BJ (cell line): Measurements from ENCODE around the gene MSLN. TPM values are rescaled to one million over a fixed set of nuclear protein-coding genes. Genes with fewer than 3 reads are reported as not detected.
"Not testable (repeated sequence)": the region's sequence is repeated elsewhere in the genome, so short reads cannot be mapped to it uniquely, and the experiment has no call there.

Source experiments
- CTCF ChIA-PET: fragments of 350-600 bp; formaldehyde crosslinking; extraction: SDS; loops from one replicate; lab custom pipeline; 2021; ENCODE audit warnings: antibody characterized with exemption, inconsistent platforms; lab: Yijun Ruan, JAX
- POLR2A ChIA-PET: fragments of 300-600 bp; sonication (Branson Sonifier 250); formaldehyde crosslinking; extraction: SDS; loops from one replicate; lab custom pipeline; 2021; ENCODE audit warnings: antibody characterized with exemption; lab: Charles Lee
- DNase-seq: peaks from one replicate; pipeline ENCODE4 v3.0.0-alpha.2; 2011; ENCODE audit warnings: low read depth
- H3K27me3 ChIP-seq: 2 replicates; pipeline ENCODE4 v1.6.0; 2011; ENCODE audit warnings: low read length; ENCODE audit not compliant: control insufficient read depth, insufficient read depth
- H3K36me3 ChIP-seq: 2 replicates; pipeline ENCODE4 v1.5.1; 2011; ENCODE audit warnings: low read length; ENCODE audit not compliant: control insufficient read depth, insufficient read depth
- H3K4me3 ChIP-seq: 2 replicates; pipeline ENCODE4 v1.5.1; 2011; ENCODE audit warnings: low read depth, mild to moderate bottlenecking, control low read depth, low read length
- polyA plus RNA-seq: library from polyadenylated mRNA; depleted of rRNA; stranded (reverse); fragments of >200 nt; gene quantifications from 2 replicates; pipeline ENCODE4 v1.2.3, GENCODE V29; 2011
- TF ChIP-seq, protein P1 (sequence below): IDR thresholded peaks from 2 replicates; pipeline ENCODE4 v1.5.1; 2011; ENCODE audit warnings: low read depth, mild to moderate bottlenecking, control low read depth, inconsistent platforms, low read length, moderate library complexity; ENCODE audit not compliant: insufficient read depth

The MSLN gene
- polyA plus RNA-seq, 1 experiment = 0.67 TPM

- TF ChIP-seq, protein P1, sequence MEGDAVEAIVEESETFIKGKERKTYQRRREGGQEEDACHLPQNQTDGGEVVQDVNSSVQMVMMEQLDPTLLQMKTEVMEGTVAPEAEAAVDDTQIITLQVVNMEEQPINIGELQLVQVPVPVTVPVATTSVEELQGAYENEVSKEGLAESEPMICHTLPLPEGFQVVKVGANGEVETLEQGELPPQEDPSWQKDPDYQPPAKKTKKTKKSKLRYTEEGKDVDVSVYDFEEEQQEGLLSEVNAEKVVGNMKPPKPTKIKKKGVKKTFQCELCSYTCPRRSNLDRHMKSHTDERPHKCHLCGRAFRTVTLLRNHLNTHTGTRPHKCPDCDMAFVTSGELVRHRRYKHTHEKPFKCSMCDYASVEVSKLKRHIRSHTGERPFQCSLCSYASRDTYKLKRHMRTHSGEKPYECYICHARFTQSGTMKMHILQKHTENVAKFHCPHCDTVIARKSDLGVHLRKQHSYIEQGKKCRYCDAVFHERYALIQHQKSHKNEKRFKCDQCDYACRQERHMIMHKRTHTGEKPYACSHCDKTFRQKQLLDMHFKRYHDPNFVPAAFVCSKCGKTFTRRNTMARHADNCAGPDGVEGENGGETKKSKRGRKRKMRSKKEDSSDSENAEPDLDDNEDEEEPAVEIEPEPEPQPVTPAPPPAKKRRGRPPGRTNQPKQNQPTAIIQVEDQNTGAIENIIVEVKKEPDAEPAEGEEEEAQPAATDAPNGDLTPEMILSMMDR = no peak
- ChIA-PET POLR2A (no interaction called here), CTCF (interaction anchor here (0.6 to 3.2 kb wide), 9 partner anchors 8 to 201 kb away, joined by 3 to 12 read pairs (median 4); no protein-coding TSS in a partner anchor)
- Histone ChIP-seq H3K4me3 (no peak overlapping the region), H3K36me3 (peaks cover 1% of the 10 kb centered on the region), H3K27me3 (no peaks in the 10 kb centered on the region)
- no peak for DNase-seq
Measured at GRCh38 chr16:741986-742629, 18.4 kb upstream of the MSLN start.

DNA sequence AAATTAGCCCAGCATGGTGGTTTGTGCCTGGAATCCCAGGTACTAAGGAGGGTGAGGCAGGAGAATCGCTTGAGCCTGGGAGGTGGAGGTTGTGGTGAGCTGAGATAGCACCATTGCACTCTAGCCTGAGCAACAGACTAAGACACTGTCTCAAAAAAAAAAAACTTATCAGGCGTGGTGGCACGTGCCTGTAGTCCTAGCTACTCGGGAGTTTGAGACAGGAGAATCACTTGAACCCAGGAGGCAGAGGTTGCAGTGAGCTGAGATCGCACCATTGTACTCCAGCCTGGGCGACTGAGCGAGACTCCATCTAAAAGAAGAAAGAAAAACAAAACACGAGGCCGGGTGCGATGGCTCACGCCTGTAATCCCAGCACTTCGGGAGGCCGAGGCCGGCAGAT, 17.6 kb upstream of the MSLN start:
- CTCF ChIA-PET = interaction anchor here (0.8 to 2.0 kb wide), 6 partner anchors 8 to 80 kb away, joined by 3 to 7 read pairs (median 4); no protein-coding TSS in a partner anchor
- POLR2A ChIA-PET, DNase-seq, H3K4me3 ChIP-seq, H3K27me3 ChIP-seq, H3K36me3 ChIP-seq: not testable (repeated sequence)

- TF ChIP-seq, protein P1 = peak; percentile 13; the same call in 1 of the 2 replicates
- CTCF ChIA-PET = interaction anchor here (0.9 to 2.0 kb wide), 2 partner anchors 7 to 31 kb away, joined by 4 to 7 read pairs; no protein-coding TSS in a partner anchor
- POLR2A ChIA-PET = no interaction called here
- Histone ChIP-seq H3K4me3 (no peak overlapping the region), H3K27me3 (no peaks in the 10 kb centered on the region), H3K36me3 (no peaks in the 10 kb centered on the region)
- DNase-seq = no peak
Measured at GRCh38 chr16:743794-744500, 16.6 kb upstream of the MSLN start.

DNA sequence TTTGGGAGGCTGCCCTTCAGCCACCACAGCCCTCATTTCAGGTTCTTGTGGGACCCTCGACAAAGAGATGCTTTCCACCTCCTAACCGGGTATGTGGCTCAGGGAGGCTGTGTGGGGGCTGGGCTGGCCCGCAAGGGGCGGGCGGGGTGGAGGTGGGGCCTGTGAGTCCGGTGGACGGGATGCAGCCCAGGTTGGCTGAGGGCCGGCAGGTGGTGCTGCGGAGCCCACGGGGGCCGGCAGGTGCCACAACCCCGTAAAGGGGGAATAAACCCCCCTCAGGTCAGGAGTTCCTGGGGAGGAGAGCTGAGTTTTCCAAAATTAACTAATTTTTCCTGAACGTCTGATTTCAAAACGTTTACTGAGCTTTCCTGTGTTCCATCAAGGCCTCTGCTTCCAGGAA, 14.8 kb upstream of the MSLN start:
- TF ChIP-seq, protein P1 = peak; percentile 31; the same call in 1 of the 2 replicates
- Histone ChIP-seq H3K27me3 (no peaks in the 10 kb centered on the region), H3K36me3 (no peaks in the 10 kb centered on the region), H3K4me3 (no peak overlapping the region)
- CTCF ChIA-PET = interaction anchor here (0.6 kb wide), 1 partner anchor 635 kb away, joined by 3 read pairs; no protein-coding TSS in a partner anchor
- POLR2A ChIA-PET = no interaction called here
- no peak for DNase-seq

- Histone ChIP-seq H3K36me3 (no peaks in the 10 kb centered on the region), H3K4me3 (no peak overlapping the region), H3K27me3 (no peaks in the 10 kb centered on the region)
- DNase-seq = no peak
- CTCF ChIA-PET = interaction anchor here (0.6 kb wide), 1 partner anchor 634 kb away, joined by 3 read pairs; no protein-coding TSS in a partner anchor
- TF ChIP-seq, protein P1 = no peak
- POLR2A ChIA-PET = no interaction called here
Measured at GRCh38 chr16:746637-747036, 13.9 kb upstream of the MSLN start.
